Naive thymus-derived CD4-positive, alpha-beta T cell (primary cell): Measurements from ENCODE around the gene TSR3. TPM values are rescaled to one million over a fixed set of nuclear protein-coding genes. Genes with fewer than 3 reads are reported as not detected.
A peak's percentile ranks its signal among the peaks of the same experiment; 100 is the strongest.

Experiments used
- ATAC-seq: fragments of 150-1000 bp; cut with Tn5 transposase; 2 replicates; pipeline ENCODE4 v1.10.0; 2021; ENCODE audit warnings: mild to moderate bottlenecking, moderate library complexity
- CTCF ChIA-PET: fragments of 350-600 bp; sonication (Branson Sonifier 250); formaldehyde crosslinking; loops from one replicate; lab custom pipeline; 2021; ENCODE audit warnings: antibody characterized with exemption; lab: Charles Lee
- POLR2A ChIA-PET: fragments of 350-600 bp; sonication (Branson Sonifier 250); formaldehyde crosslinking; loops from one replicate; lab custom pipeline; 2021; ENCODE audit warnings: antibody characterized with exemption, inconsistent platforms; lab: Charles Lee
- DNase-seq, 9 donors: peaks; one replicate each; pipeline versions ENCODE4 v3.0.0 to v3.0.0-alpha.2; 2020 to 2022; ENCODE audit warnings: mixed read lengths in 1 of 9
- H3K27ac ChIP-seq: one replicate; pipeline ENCODE4 v1.7.0; 2013; ENCODE audit warnings: mild to moderate bottlenecking, low read depth, low read length, moderate library complexity
- H3K27me3 ChIP-seq, 2 donors: one replicate each; pipeline ENCODE4 v1.7.0; 2013; ENCODE audit warnings: low read length in 2 of 2, mild to moderate bottlenecking in 2 of 2, moderate library complexity in 2 of 2; ENCODE audit not compliant: control insufficient read depth in 2 of 2, insufficient read depth in 2 of 2
- H3K36me3 ChIP-seq, 3 experiments: 1 replicate in 2 of 3; 2 replicates in 1 of 3; pipeline ENCODE4 v1.7.0; 2013; ENCODE audit warnings: low read length in 3 of 3, mild to moderate bottlenecking in 3 of 3, moderate library complexity in 1 of 3; ENCODE audit not compliant: insufficient read depth in 3 of 3, control insufficient read depth in 2 of 3
- H3K4me1 ChIP-seq, 2 donors: one replicate each; pipeline ENCODE4 v1.7.0; 2013; ENCODE audit warnings: low read length in 2 of 2, mild to moderate bottlenecking in 2 of 2, moderate library complexity in 1 of 2; ENCODE audit not compliant: control insufficient read depth in 2 of 2, insufficient read depth in 2 of 2
- H3K4me3 ChIP-seq: 2 replicates; pipeline ENCODE4 v1.7.0; 2013; ENCODE audit warnings: mild to moderate bottlenecking, low read length
- H3K9me3 ChIP-seq, 3 experiments: 1 replicate in 2 of 3; 2 replicates in 1 of 3; pipeline ENCODE4 v1.7.0; 2013; ENCODE audit warnings: low read length in 3 of 3; ENCODE audit not compliant: control insufficient read depth in 2 of 3
- H3K27ac Mint-ChIP-seq, 9 donors: one replicate each; pipeline ENCODE4 v1.8.0; 2020 to 2022; ENCODE audit warnings: mixed read lengths in 9 of 9, mild to moderate bottlenecking in 8 of 9, moderate library complexity in 5 of 9, inconsistent platforms in 2 of 9
- H3K27me3 Mint-ChIP-seq, 5 donors: one replicate each; pipeline ENCODE4 v1.8.0; 2021 to 2022; ENCODE audit warnings: mixed read lengths in 5 of 5, mild to moderate bottlenecking in 1 of 5
- H3K36me3 Mint-ChIP-seq, 5 donors: one replicate each; pipeline ENCODE4 v1.8.0; 2020 to 2022; ENCODE audit warnings: mixed read lengths in 5 of 5, mild to moderate bottlenecking in 3 of 5, inconsistent platforms in 1 of 5
- H3K4me1 Mint-ChIP-seq, 7 donors: one replicate each; pipeline ENCODE4 v1.8.0; 2020 to 2022; ENCODE audit warnings: mixed read lengths in 7 of 7, mild to moderate bottlenecking in 3 of 7, inconsistent platforms in 1 of 7
- H3K4me3 Mint-ChIP-seq, 10 donors: one replicate each; pipeline ENCODE4 v1.8.0; 2020 to 2022; ENCODE audit warnings: mild to moderate bottlenecking in 10 of 10, mixed read lengths in 10 of 10, moderate library complexity in 6 of 10, inconsistent platforms in 2 of 10
- H3K9me3 Mint-ChIP-seq, 11 donors: one replicate each; pipeline ENCODE4 v1.8.0; 2020 to 2022; ENCODE audit warnings: mixed read lengths in 11 of 11, mild to moderate bottlenecking in 4 of 11, inconsistent platforms in 1 of 11, moderate library complexity in 1 of 11
- intact Hi-C, 2 donors: fragments of 100-400 bp; cut with micrococcal nuclease; formaldehyde crosslinking; loops; one replicate each; pipeline ENCODE4 v1.15.1; 2023
- polyA plus RNA-seq, 2 donors: library from polyadenylated mRNA; unstranded; fragments of 300-500 nt; fragmentation: Illumina TruSeq; gene quantifications; one replicate each; pipeline ENCODE4 v1.2.3, GENCODE V29; 2021
- total RNA-seq, 6 experiments: library from RNA in 5 of 6; stranded (reverse) in 5 of 6; gene quantifications; 1 replicate in 5 of 6; 2 replicates in 1 of 6; pipeline ENCODE4 v1.2.3 and lab custom pipeline; 2021 to 2026

Gene TSR3
- total and polyA plus RNA-seq, 7 experiments from 2014 or later: 21.0 to 103 (median 39.8) TPM

DNA sequence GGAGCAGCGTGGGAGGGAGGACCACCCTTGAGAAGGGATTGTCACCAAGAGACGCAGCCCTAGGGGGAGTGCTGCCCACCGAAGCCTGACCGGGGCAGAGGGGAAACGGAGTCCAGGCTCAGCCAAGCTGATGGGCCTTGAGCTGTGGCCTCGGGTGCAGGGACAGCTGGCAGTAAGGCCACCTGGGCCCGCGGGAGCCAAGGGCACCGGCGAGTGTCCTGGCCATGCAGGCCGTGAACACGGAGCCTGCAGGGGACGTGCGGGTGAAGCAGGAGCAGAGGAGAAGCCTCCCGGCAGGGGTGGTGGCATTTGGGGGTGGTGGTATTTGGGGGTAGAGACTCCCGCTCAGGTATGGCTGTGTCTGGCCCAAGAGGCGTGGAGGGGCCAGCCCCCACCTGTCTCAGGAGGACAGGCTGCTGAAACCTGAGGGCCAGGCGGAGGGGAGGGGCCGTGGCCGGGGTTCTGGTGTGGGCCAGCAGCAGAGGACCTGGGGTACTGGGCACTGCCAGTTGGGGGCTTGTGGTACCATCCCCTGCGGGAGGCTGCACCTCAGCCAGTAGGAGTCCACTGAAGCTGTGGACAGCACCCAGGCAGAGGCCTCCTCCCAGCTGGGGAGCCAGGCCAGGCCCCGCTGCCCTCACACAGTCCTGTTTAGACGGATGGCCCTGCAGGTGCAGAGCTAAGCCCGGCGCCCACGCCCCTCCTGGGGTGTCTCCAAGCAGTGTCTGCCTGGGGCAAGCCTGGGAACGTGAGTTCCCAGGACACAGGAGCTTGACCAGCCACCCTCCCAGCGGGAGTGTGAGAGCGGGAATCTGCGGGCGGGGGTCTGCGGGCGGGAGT lies 4.6 kb upstream of the TSR3 start:
- H3K27me3 ChIP-seq: no peaks in the 10 kb centered on the region
- peaks cover 0 to 13% (median 0%) of the 10 kb centered on the region in 11 donors for H3K9me3 Mint-ChIP-seq
- ChIA-PET CTCF (interaction anchor here (0.7 kb wide), 1 partner anchor 463 kb away, joined by 3 read pairs; no protein-coding TSS in a partner anchor), POLR2A (no interaction called here)
- peaks cover 8 to 16% of the 10 kb centered on the region in 2 donors for H3K4me1 ChIP-seq
- ATAC-seq (no peak), DNase-seq (no peak)
- H3K27ac ChIP-seq: no peak overlapping the region
- no peaks in the 10 kb centered on the region for H3K9me3 ChIP-seq
- peaks cover 21 to 38% (median 27%) of the 10 kb centered on the region in 7 donors for H3K4me1 Mint-ChIP-seq
- H3K27ac Mint-ChIP-seq: peak overlapping the region in 1 of 9 donors; percentile 59
- H3K36me3 Mint-ChIP-seq: no peaks in the 10 kb centered on the region
- H3K4me3 Mint-ChIP-seq: no peak overlapping the region
- intact Hi-C loops: no loop called here
- peaks cover 0 to 21% (median 0%) of the 10 kb centered on the region in 3 experiments for H3K36me3 ChIP-seq
- peaks cover 0 to 5% (median 0%) of the 10 kb centered on the region in 5 donors for H3K27me3 Mint-ChIP-seq
- H3K4me3 ChIP-seq: no peak overlapping the region

DNA sequence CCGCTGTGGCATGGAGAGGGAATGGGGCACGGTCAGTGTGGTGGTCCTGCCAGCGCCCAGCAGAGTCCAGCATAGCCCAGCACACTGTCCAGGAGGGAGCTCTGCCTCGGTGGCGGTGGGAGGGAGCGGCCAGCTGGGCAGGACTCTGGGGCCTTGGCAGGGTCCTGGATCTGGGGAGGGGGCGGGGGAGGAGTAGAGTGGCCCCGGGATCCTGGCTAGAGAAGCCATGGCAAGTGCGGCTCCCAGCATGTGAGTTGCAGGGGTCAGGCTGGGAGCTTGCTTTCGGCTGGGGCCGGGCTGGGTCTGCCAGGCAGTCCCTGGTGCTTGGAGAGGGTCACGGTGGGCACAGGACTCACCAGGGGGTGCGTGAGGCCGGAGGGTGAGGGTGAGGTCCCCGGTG lies 3.9 kb upstream of the TSR3 start:
- Mint-ChIP-seq H3K36me3 (peaks cover 0 to 2% (median 0%) of the 10 kb centered on the region in 5 donors), H3K27ac (peak overlapping the region in 1 of 9 donors; percentile 47), H3K4me3 (no peak overlapping the region), H3K27me3 (peaks cover 0 to 5% (median 0%) of the 10 kb centered on the region in 5 donors), H3K4me1 (peaks cover 22 to 44% (median 29%) of the 10 kb centered on the region in 7 donors), H3K9me3 (peaks cover 0 to 16% (median 0%) of the 10 kb centered on the region in 11 donors)
- DNase-seq (no peak), ATAC-seq (no peak)
- Histone ChIP-seq H3K36me3 (peaks cover 0 to 14% (median 0%) of the 10 kb centered on the region in 3 experiments), H3K9me3 (no peaks in the 10 kb centered on the region), H3K4me3 (no peak overlapping the region), H3K27me3 (no peaks in the 10 kb centered on the region), H3K4me1 (peaks cover 13 to 20% of the 10 kb centered on the region in 2 donors), H3K27ac (no peak overlapping the region)
- ChIA-PET CTCF (no interaction called here), POLR2A (no interaction called here)
- intact Hi-C loops: no loop called here

DNA sequence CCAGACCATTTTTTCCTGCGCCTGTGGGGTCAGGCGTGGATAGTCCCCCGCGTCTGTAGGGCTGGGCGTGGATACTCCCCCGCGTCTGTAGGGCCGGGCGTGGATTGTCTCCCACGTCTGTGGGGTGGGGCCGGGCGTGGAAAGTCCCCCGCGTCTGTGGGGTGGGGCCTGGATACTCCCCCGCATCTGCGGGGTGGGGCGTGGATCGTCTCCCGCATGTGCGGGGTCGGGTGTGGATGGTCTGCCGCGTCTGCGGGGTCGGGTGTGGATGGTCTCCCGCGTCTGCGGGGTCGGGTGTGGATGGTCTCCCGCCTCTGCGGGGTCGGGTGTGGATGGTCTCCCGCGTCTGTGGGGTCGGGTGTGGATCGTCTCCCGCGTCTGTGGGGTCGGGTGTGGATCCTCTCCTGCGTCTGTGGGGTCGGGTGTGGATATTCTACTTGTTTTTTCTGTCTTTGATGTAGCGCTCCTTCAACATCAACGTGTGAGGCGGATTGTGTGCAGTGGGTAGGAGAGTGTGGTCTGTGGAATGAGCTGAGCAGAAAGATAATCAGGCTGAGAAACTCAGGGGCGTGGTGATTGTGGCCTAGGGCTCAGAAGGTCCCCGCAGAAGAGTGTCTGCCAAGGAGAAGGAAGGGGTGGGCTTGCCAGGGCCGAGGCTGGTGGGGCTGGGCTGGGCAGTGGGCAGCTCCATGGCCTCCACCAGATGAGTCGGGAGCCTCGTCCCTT lies 3.3 kb upstream of the TSR3 start:
- H3K4me3 ChIP-seq: no peak overlapping the region
- H3K9me3 Mint-ChIP-seq: peaks cover 0 to 18% (median 0%) of the 10 kb centered on the region in 11 donors
- intact Hi-C loops: loop anchor here in 1 of 2 donors (5.0 kb wide), 2 partner anchors 67 to 828 kb away; partner anchors contain the start of genes CAPN15 and UQCC4
- H3K27me3 ChIP-seq: no peaks in the 10 kb centered on the region
- peak overlapping the region in 3 of 10 donors; percentile 36 to 50 (median 38) for H3K4me3 Mint-ChIP-seq
- ATAC-seq (no peak), DNase-seq (no peak)
- peaks cover 0 to 14% (median 0%) of the 10 kb centered on the region in 3 experiments for H3K36me3 ChIP-seq
- H3K27me3 Mint-ChIP-seq: peaks cover 0 to 5% (median 0%) of the 10 kb centered on the region in 5 donors
- ChIA-PET POLR2A (no interaction called here), CTCF (interaction anchor here (2.0 kb wide), 1 partner anchor 10 kb away, joined by 8 read pairs; no protein-coding TSS in a partner anchor)
- H3K9me3 ChIP-seq: no peaks in the 10 kb centered on the region
- H3K36me3 Mint-ChIP-seq: peaks cover 0 to 2% (median 0%) of the 10 kb centered on the region in 5 donors
- H3K27ac Mint-ChIP-seq: peak overlapping the region in 5 of 9 donors; percentile 20 to 88 (median 47)
- H3K4me1 ChIP-seq: peaks cover 13 to 21% of the 10 kb centered on the region in 2 donors
- no peak overlapping the region for H3K27ac ChIP-seq
- H3K4me1 Mint-ChIP-seq: peaks cover 28 to 50% (median 34%) of the 10 kb centered on the region in 7 donors

DNA sequence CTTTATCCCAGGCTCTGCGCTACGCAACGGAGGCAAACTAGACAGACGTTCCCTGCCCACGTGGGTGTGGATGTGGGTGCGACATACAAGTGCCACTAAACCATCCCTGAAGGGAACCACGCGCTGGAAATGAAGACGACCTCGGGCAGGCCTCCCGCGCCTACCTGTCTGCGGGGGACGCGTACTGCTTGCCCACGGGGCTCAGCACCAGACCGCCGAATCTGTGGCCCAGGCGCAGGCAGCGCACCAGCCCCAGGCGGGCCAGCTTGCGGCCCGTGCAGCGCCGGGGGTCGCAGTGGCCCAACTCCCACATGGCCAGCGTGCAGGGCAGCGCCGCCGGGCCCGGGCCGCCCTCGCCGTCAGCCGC lies 480 bp downstream of the TSR3 start:
- Histone ChIP-seq H3K4me3 (peak overlapping the region; percentile 71), H3K4me1 (peaks cover 13 to 21% of the 10 kb centered on the region in 2 donors), H3K27me3 (no peaks in the 10 kb centered on the region), H3K27ac (peak overlapping the region; percentile 81), H3K36me3 (peaks cover 0 to 31% (median 0%) of the 10 kb centered on the region in 3 experiments), H3K9me3 (no peaks in the 10 kb centered on the region)
- intact Hi-C loops: loop anchor here (1.0 to 5.0 kb wide), 6 partner anchors 8 to 824 kb away; partner anchors contain the start of genes UBE2I (in 2 of the 2), CAPN15 (in 1 of the 2) and UQCC4 (in 1 of the 2)
- H3K9me3 Mint-ChIP-seq: peaks cover 0 to 18% (median 0%) of the 10 kb centered on the region in 11 donors
- H3K4me3 Mint-ChIP-seq: peak overlapping the region; percentile 71 to 88 (median 81)
- peaks cover 0 to 2% (median 0%) of the 10 kb centered on the region in 5 donors for H3K36me3 Mint-ChIP-seq
- CTCF ChIA-PET: no interaction called here
- peak overlapping the region in 8 of 9 donors; percentile 24 to 90 (median 66) for H3K27ac Mint-ChIP-seq
- DNase-seq: no peak
- POLR2A ChIA-PET: interaction anchor here (0.7 to 1.7 kb wide), 4 partner anchors 10 to 858 kb away, joined by 3 to 6 read pairs (median 4); partner anchors contain the start of gene UBE2I
- peaks cover 0 to 5% (median 0%) of the 10 kb centered on the region in 5 donors for H3K27me3 Mint-ChIP-seq
- peaks cover 28 to 45% (median 34%) of the 10 kb centered on the region in 7 donors for H3K4me1 Mint-ChIP-seq
- ATAC-seq: no peak

DNA sequence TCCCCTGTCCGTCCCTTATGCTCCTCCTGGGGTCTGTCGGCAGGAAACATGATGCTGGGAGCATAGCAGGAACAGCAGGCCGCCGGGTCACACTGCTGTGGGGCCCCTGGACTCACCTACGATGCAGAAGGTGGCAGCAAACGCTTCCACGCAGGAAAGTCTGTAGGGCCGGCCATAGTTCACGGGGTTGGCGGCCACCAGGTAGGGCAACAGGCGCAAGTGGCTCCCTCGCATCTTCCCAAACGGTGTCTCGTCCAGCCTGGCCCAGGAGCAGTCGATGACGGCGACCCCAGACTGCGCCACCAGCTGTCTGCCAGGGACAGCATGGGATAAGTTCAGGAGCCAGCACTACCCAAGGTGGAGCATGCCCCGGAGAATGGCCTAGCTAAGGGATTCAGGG lies 987 bp downstream of the TSR3 start:
- H3K27ac ChIP-seq: peak overlapping the region; percentile 81
- intact Hi-C loops: loop anchor here (1.0 to 5.0 kb wide), 6 partner anchors 7 to 823 kb away; partner anchors contain the start of genes UBE2I (in 2 of the 2), CAPN15 (in 1 of the 2) and UQCC4 (in 1 of the 2)
- ATAC-seq: no peak

More for the DNA sequence above, 987 bp downstream of the TSR3 start:
- H3K27ac Mint-ChIP-seq: peak overlapping the region in 7 of 9 donors; percentile 24 to 90 (median 62)
- ChIA-PET POLR2A (interaction anchor here (0.5 to 1.7 kb wide), 4 partner anchors 9 to 352 kb away, joined by 3 to 6 read pairs (median 4); partner anchors contain the start of gene UBE2I), CTCF (no interaction called here)
- Histone ChIP-seq H3K4me1 (peaks cover 13 to 21% of the 10 kb centered on the region in 2 donors), H3K9me3 (no peaks in the 10 kb centered on the region), H3K27me3 (no peaks in the 10 kb centered on the region), H3K36me3 (peaks cover 0 to 31% (median 0%) of the 10 kb centered on the region in 3 experiments), H3K4me3 (peak overlapping the region; percentile 71)
- peaks cover 0 to 5% (median 0%) of the 10 kb centered on the region in 5 donors for H3K27me3 Mint-ChIP-seq
- peaks cover 0 to 2% (median 0%) of the 10 kb centered on the region in 5 donors for H3K36me3 Mint-ChIP-seq
- peaks cover 0 to 18% (median 0%) of the 10 kb centered on the region in 11 donors for H3K9me3 Mint-ChIP-seq
- no peak for DNase-seq
- peaks cover 28 to 45% (median 34%) of the 10 kb centered on the region in 7 donors for H3K4me1 Mint-ChIP-seq
- peak overlapping the region; percentile 71 to 88 (median 81) for H3K4me3 Mint-ChIP-seq
